Lung (tissue), 12 donors: ENCODE measurements around the gene NCLN. TPM values are rescaled to one million over a fixed set of nuclear protein-coding genes. Genes with fewer than 3 reads are reported as not detected.

ENCODE experiments used
- ATAC-seq: fragments of 200-7000 bp; cut with Tn5 transposase; one replicate; pipeline ENCODE4 v1.9.1; 2020; ENCODE audit warnings: moderate number of reproducible peaks; ENCODE audit not compliant: insufficient read depth, low FRiP score
- DNase-seq, 3 donors: peaks; one replicate each; pipeline ENCODE4 v3.0.0-alpha.2; 2013 to 2017
- H3K27ac ChIP-seq, 2 donors: one replicate each; pipeline ENCODE4 v1.5.1; 2013; ENCODE audit warnings: mild to moderate bottlenecking in 2 of 2, moderate library complexity in 2 of 2, control low read depth in 1 of 2, inconsistent platforms in 1 of 2, low read depth in 1 of 2, low read length in 1 of 2
- H3K27me3 ChIP-seq, 3 donors: one replicate each; pipeline ENCODE4 v1.5.1; 2013; ENCODE audit warnings: low read length in 2 of 3; ENCODE audit not compliant: control insufficient read depth in 3 of 3, insufficient read depth in 3 of 3
- H3K36me3 ChIP-seq, 4 donors: one replicate each; pipeline ENCODE4 v1.5.1; 2013; ENCODE audit warnings: low read length in 4 of 4, mild to moderate bottlenecking in 1 of 4, moderate library complexity in 1 of 4; ENCODE audit not compliant: control insufficient read depth in 4 of 4, insufficient read depth in 4 of 4
- H3K4me1 ChIP-seq, 5 donors: one replicate each; pipeline ENCODE4 v1.5.1; 2013; ENCODE audit warnings: low read length in 5 of 5, mild to moderate bottlenecking in 2 of 5, moderate library complexity in 1 of 5; ENCODE audit not compliant: control insufficient read depth in 5 of 5, insufficient read depth in 5 of 5
- H3K4me3 ChIP-seq: one replicate; pipeline ENCODE4 v1.5.1; 2013; ENCODE audit warnings: mild to moderate bottlenecking, control low read depth, moderate library complexity
- H3K9ac ChIP-seq, 2 donors: one replicate each; pipeline ENCODE4 v1.5.1; 2013; ENCODE audit warnings: low read length in 2 of 2, control low read depth in 1 of 2; ENCODE audit not compliant: insufficient read depth in 1 of 2
- H3K9me3 ChIP-seq, 4 donors: one replicate each; pipeline ENCODE4 v1.5.1; 2013; ENCODE audit warnings: low read length in 3 of 4, mild to moderate bottlenecking in 1 of 4, moderate library complexity in 1 of 4; ENCODE audit not compliant: control insufficient read depth in 4 of 4, insufficient read depth in 3 of 4
- WGBS, 2 donors: extraction: QIAGEN DNeasy Blood & Tissue Kit; methylation state at CpG; one replicate each; pipeline ENCODE4 v1.1.7; 2013; 5-methylcytosine and 5-hydroxymethylcytosine counted together
- polyA plus RNA-seq, 2 donors: library from polyadenylated mRNA; stranded (reverse); fragments of 200-250 nt; gene quantifications; one replicate each; pipeline ENCODE4 v1.2.1, GENCODE V29; 2013
- total RNA-seq, 2 donors: library from RNA; depleted of rRNA in 1 of 2; stranded (reverse); fragments of >200 nt in 1 of 2; gene quantifications; one replicate each; pipeline ENCODE4 v1.2.1, GENCODE V29; 2014 to 2021
- TF ChIP-seq, protein P1 (sequence below): IDR thresholded peaks from 2 replicates; pipeline ENCODE4 v1.5.1; 2012; ENCODE audit warnings: mild to moderate bottlenecking; ENCODE audit errors: control extremely low read depth, extremely low read depth
- donor health status: control.
- donor health status: control.
- donor health status: Bipolar disorder and iron deficiency.
- donor health status: healthy.
- donor health status: DM: yes; HTN: yes; CAD: no.

Gene NCLN
- total and polyA plus RNA-seq, 4 donors: 24.8 to 117 (median 63.1) TPM

DNA sequence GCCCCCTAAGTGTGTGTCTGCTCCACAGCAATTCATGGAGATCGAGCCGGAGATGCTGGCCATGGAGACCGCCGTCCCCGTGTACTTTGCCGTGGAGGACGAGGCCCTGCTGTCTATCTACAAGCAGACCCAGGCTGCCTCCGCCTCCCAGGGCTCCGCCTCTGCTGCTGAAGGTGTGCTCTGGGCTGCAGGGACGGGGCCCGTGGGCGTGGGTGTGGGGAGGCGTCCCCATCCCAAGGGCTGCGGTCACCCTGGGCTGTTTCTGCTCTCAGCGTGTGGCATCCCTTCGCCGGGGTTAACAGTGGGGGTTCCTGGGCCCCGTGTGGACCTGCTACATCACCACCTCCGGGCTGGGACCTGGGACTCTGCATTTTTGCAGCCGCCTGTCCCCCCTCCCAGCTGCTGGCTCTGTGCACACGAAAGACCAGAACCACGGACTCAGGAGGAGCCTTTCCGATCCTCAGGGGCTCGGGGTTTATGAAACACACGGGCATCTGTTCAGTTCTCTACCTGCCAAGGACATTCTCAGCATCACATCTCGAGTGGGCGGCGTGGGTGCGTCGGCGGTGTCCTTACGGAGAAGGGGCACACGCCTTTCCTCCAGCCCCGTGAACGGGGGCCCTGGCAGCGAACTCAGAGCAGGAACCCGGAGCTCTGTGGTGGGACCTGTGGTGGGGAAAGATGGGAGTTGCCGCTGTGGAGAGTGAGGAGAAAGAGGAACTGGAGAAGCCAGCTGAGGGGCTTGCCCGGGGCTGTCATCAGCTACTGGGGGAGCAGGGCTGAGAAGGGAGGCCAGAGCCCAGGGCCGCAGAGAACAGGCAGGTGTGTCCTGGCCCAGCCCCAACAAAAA is 7.8 kb downstream of the NCLN start:
- no peaks in the 10 kb centered on the region for H3K9me3 ChIP-seq
- H3K4me1 ChIP-seq: peaks cover 0 to 2% (median 0%) of the 10 kb centered on the region in 5 donors
- H3K9ac ChIP-seq: no peak overlapping the region
- no peak overlapping the region for H3K27ac ChIP-seq
- 66 to 83% methylated on average over 40 of the region's 40 CpGs for WGBS, 2 donors
- DNase-seq (no peak), ATAC-seq (no peak)
- H3K4me3 ChIP-seq: no peak overlapping the region
- TF ChIP-seq, protein P1, sequence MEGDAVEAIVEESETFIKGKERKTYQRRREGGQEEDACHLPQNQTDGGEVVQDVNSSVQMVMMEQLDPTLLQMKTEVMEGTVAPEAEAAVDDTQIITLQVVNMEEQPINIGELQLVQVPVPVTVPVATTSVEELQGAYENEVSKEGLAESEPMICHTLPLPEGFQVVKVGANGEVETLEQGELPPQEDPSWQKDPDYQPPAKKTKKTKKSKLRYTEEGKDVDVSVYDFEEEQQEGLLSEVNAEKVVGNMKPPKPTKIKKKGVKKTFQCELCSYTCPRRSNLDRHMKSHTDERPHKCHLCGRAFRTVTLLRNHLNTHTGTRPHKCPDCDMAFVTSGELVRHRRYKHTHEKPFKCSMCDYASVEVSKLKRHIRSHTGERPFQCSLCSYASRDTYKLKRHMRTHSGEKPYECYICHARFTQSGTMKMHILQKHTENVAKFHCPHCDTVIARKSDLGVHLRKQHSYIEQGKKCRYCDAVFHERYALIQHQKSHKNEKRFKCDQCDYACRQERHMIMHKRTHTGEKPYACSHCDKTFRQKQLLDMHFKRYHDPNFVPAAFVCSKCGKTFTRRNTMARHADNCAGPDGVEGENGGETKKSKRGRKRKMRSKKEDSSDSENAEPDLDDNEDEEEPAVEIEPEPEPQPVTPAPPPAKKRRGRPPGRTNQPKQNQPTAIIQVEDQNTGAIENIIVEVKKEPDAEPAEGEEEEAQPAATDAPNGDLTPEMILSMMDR: no peak
- H3K27me3 ChIP-seq: no peaks in the 10 kb centered on the region
- peaks cover 0 to 48% (median 0%) of the 10 kb centered on the region in 4 donors for H3K36me3 ChIP-seq

DNA sequence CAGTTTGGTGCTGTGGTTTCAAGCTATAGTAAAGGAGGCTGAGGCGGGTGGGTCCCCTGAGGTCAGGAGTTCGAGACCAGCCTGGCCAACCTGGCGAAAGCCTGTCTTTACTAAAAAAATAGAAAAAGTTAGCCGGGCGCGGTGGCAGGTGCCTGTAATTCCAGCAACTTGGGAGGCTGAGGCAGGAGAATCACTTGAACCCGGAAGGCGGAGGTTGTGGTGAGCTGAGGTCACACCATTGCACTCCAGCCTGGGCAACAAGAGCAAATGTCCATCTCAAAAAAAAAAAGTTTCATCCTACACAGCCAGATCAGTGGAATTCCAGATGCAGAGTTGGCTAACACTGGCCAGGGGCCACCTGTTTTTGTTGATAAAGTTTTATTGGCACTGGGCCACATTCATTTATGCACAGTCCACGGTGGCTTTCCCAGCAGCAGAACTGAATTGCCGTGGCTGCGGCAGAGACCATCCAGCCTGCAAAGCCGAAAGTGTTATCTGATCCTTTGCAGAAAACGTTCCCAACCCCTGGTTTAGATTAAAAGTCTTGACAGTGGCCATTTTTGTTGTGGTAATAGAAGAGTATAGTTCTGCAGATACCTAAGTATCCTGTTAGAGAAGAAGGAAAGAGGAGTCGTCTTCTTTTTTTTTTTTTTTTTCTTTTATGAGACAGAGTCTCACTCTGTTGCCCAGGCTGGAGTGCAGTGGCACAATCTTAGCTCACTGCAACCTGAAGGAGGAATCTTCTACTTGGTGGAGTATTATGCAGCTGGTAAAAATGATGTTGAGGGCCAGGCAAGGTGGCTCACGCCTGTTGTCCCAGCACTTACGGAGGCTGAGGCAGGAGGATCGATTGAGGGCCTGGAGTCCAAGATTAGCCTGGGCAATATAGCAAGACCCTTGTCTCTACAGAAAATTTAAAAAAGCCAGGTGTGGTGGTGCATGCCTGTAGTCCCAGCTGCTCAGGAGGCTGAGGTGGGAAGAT is 8.7 kb downstream of the NCLN start:
- DNase-seq (no peak), ATAC-seq (no peak)
- no peak overlapping the region for H3K4me3 ChIP-seq
- H3K9me3 ChIP-seq: no peaks in the 10 kb centered on the region
- H3K36me3 ChIP-seq: peaks cover 0 to 53% (median 0%) of the 10 kb centered on the region in 4 donors
- no peak overlapping the region for H3K27ac ChIP-seq
- TF ChIP-seq, protein P1: no peak
- H3K9ac ChIP-seq: no peak overlapping the region
- WGBS, 2 donors: 88 to 92% methylated on average over 17 of the region's 17 CpGs
- no peaks in the 10 kb centered on the region for H3K27me3 ChIP-seq
- no peaks in the 10 kb centered on the region for H3K4me1 ChIP-seq

DNA sequence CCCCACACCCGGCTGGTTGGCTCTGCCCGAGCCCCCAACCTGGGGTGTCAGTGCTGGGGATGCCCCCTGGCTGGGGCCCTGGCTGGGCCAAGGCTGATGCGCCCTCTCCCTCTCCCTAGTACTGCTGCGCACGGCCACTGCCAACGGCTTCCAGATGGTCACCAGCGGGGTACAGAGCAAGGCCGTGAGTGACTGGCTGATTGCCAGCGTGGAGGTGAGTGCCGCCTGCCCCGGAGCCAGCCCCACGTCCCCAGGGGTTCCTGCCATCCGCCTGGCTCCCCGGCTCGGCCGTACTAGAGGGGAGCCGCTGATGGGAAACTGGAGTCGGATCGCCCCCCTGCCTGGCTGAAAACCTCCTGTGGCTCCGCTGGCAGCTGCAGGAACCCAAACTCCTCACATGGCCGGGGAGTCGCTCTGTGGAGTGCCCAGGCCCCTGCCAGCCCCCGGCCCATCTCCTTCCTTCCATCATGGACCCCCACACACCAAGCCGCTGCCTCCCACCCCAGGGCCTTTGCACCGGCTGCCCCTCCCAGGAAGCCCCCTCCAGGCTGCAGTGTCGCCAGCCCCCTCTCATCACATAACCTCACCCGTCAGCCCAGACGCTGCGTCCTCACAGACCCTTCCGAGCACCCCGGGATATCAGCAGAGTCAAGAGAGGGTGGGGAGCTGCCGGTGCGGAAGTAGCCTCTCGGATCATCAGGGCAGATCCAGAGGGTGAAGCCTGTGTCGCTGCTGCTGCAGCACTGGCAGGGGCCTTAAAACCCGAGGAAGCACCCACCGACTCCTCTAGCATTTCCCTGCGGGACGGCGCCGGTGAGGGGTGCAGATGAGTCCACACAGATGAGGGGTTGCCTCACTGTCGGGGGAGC is 10.6 kb downstream of the NCLN start:
- Histone ChIP-seq H3K9me3 (no peaks in the 10 kb centered on the region), H3K4me3 (no peak overlapping the region), H3K4me1 (no peaks in the 10 kb centered on the region), H3K27me3 (no peaks in the 10 kb centered on the region), H3K27ac (no peak overlapping the region), H3K9ac (no peak overlapping the region), H3K36me3 (peaks cover 0 to 49% (median 0%) of the 10 kb centered on the region in 4 donors)
- WGBS, 2 donors: 93 to 95% methylated on average over 41 to 42 of the region's 42 CpGs
- ATAC-seq (no peak), DNase-seq (no peak)
- TF ChIP-seq, protein P1: no peak
